HG03060 (cell line): ENCODE results near the gene NSD2.
"Not testable (repeated sequence)": the region's sequence is repeated elsewhere in the genome, so short reads cannot be mapped to it uniquely, and the experiment has no call there.

Source experiments
- ATAC-seq: cut with Tn5 transposase; IDR thresholded peaks from one replicate; pipeline ENCODE4 v1.9.1; 2021; ENCODE audit warnings: low read depth, moderate number of reproducible peaks; ENCODE audit not compliant: unreplicated experiment

Gene NSD2

GRCh38 chr4:1870578-1871443 lies at the start of gene NSD2:
Gene NSD2 (plus strand): TSS chr4:1871393. CDS start chr4:1900655, 29,262 bp downstream.
- peak; percentile 23 for ATAC-seq

DNA sequence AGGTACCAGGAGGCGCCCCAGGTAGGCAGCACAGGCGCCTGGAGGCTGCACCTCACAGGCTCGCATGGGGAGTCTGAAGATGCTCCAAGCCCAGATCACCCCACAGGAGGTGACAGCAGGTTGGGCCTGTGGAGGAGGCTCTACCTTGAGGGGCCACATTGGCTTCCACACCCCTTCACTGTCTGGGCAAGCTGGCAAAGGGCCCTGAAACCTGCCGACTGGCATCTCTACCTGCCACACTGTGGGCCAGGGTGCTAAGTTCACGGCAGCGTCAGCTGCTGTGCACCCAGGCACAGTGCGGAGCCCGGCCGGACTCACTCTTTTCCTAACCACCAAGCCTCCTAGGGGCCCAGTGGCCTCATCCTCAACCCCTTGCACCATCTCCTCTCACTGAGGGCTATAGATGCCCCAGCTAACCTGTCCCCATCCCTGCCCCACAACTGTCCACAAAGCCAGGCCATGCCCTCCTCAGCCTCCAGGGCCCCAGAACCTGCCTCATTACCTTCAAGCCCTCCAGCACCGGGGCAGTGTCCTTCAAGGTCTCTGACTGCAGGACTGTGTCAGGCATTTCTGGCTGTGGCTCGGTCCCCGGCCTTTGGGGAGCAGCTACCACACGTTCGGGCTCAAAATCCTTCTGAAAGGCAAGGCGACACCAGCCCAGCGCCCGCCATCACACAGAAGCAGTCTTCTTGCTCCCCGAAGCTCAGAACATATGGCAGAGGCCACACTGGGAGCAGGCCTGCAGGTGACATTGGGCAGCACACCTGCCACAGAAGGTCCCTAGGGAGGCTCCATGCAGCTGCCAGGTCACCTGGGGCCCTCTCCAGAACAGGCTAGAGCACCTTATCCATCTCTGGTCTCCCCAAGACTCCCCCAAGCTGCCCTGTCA lies 49.3 kb upstream of the NSD2 start:
- no peak for ATAC-seq

GRCh38 chr4:1822568-1823544 lies 48.3 kb upstream of the NSD2 start:
- no peak for ATAC-seq

- ATAC-seq, result no peak
These were observed 47.7 kb upstream of the NSD2 start for GRCh38 chr4:1823545-1823932.

DNA sequence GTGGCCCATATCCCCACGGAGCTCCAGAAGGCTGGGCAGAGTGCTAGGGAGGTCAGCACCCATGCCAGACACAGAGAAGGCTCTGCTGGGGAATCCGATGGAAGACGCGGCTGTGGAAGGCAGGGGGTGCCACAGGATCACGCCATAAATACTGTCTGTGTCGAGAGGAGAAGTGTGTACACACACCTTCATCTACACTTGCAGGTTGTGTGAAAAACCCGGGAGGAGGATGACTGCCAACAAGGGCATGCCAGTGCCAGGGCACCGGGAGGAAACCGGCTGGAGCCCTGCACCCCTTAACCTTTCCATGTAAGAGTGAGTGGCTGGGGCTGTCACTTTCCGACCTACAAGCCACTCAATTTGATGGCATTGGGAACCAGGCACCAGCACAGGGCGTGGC lies 46.4 kb upstream of the NSD2 start:
- ATAC-seq, result no peak

GRCh38 chr4:1825326-1825725 lies 45.9 kb upstream of the NSD2 start:
- ATAC-seq, result no peak

GRCh38 chr4:1826531-1827350 lies 44.5 kb upstream of the NSD2 start:
- ATAC-seq, result no peak

DNA sequence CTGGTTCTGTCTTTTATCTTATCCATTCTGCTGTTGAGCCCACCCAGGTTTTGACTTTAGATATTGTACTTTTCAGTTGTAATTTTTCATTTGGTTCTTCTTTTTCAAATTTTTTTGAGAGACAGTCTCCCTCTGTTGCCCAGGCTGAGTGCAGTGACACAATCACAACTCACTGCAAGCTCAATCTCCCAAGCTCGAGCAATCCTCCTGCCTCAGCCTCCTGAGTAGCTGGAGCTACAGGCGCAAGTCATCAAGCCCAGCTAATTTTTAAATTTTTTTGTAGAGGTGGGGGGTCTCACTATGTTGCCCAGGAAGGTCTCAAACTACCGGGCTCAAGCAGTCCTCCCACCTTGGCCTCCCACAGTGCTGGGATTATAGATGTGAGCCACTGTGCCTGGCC lies 41.0 kb upstream of the NSD2 start:
- no peak for ATAC-seq

DNA sequence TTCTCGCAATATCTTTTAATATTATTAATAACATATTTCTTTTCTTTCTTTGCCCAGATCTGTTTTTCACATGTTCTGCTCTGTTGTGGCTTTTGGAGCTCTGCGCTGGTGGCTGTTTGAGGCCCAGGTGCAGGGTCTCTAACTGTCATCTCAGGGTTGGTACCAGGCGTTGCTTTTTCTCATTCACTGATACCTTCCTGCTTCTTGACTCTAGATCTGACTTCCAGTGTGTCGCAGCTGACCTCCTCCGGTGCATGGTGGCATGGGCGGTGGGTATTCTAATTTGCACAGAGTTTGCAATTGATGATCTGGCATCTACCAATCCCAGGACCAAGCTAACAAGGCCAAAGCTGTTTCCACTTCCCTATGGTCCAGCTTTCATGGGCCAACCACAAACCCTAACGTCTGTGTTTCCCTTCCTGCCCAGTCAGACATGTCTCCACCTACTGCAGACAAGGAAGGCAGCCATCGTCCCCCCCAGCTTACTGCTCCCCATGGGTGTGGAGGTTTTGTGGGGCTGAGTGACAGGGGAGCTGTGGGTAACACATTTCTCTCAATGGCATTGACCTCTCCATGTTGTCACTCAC lies 40.5 kb upstream of the NSD2 start:
- ATAC-seq, result no peak

- no peak for ATAC-seq
These were observed 39.9 kb upstream of the NSD2 start for GRCh38 chr4:1831331-1831730.

DNA sequence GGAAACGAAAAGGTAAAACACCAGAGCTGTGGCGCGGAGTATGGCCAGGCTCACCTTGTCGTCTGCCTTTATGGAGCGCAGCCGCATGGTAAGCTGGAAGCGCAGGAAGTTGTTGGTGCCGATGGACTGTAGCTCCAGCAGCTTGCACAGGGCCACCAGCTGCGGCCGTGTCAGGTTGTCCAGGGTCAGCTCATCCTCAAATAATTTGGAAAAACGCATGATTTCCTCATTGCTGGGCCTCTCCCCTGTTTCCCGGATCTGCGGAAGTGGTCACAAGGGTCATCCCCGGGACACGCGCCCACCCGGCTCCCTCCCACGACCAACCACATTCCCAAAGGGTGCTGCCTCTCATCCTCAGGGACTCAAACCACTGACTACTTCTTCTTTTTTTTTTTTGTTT lies 38.5 kb upstream of the NSD2 start:
- no peak for ATAC-seq

GRCh38 chr4:1833307-1834046 lies 37.7 kb upstream of the NSD2 start:
- ATAC-seq, result no peak

DNA sequence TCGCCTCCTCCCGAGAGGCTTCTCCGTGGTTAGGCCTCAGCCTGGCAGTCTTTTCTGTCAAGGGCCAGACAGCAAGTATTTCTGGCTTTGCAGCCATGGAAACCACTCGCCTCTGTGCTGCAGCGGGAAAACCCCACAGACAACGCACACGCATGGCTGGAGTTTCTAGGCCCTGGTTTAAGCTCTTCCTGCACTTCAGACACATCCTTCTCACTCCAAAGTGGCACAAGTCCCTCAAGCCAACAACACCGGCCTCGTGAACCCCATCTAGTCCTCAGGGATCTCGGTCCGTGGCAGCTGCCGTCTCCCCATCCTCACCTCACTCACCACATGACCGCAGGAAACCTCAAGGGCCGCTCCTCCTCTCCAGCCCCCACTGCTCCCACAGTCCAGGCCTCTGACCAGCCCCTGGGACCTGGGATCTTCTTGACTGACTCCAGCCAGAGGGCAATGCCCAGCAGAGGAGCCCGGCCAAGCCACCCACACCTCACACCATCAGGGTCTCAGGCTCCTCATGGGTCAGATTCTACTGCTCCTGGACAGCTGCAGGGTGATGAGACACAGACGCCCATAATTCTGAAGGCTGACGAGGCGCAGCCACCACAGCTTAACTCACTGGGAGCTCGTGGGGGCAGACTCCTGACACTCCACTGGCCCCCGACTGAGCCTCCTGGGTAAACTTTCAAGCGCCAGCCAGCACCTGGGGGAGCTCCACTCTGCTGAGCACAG lies 37.0 kb upstream of the NSD2 start:
- no peak for ATAC-seq

DNA sequence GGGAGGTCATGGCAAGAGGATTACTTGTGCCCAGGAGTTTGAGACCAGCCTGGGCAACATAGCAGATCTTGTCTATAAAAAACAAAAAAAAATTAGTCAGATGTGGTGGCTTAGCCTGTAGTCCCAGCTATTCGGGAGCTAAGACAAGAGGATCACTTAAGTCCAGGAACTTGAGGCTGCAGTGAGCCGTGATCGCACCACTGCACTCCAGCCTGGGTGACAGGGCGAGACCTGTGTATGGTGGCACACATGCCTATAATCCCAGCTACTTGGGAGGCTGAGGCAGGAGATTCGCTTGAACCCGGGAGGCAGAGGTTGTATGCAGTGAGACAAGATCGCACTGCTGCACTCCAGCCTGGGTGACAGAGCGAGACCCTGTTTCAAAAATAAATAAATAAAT lies 35.4 kb upstream of the NSD2 start:
- ATAC-seq, result not testable (repeated sequence)

- ATAC-seq, result no peak
These were observed 34.5 kb upstream of the NSD2 start for GRCh38 chr4:1836650-1837049.

- no peak for ATAC-seq
These were observed 34.1 kb upstream of the NSD2 start for GRCh38 chr4:1837069-1837468.

DNA sequence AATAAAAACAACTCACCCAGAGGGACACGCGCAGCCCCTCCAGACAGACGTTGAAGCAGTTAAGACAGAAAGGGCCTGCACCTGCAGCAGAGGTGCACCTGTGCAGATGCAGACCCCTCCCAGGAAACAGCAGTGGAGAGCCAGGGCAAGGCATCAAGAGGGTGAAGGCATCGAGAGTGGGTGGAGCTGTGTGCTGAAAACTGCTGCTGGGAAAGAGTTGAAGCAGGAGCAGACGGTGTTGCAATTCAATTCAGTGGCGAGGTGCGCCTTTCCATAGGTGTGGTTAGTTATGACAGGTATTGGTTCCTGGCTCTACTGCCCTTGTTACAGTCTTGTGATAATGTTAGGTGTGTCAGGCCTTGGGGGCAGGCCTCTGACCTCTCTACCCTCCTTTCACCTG lies 31.9 kb upstream of the NSD2 start:
- ATAC-seq, result no peak
